GM19193 (cell line): ENCODE data around the gene CPXM1.

Experiments used
- POLR2A ChIP-seq: IDR thresholded peaks from 4 replicates; pipeline ENCODE4 v1.6.1; 2011; ENCODE audit not compliant: insufficient read depth, insufficient read length; ENCODE audit errors: extremely low read depth

CPXM1 gene

DNA sequence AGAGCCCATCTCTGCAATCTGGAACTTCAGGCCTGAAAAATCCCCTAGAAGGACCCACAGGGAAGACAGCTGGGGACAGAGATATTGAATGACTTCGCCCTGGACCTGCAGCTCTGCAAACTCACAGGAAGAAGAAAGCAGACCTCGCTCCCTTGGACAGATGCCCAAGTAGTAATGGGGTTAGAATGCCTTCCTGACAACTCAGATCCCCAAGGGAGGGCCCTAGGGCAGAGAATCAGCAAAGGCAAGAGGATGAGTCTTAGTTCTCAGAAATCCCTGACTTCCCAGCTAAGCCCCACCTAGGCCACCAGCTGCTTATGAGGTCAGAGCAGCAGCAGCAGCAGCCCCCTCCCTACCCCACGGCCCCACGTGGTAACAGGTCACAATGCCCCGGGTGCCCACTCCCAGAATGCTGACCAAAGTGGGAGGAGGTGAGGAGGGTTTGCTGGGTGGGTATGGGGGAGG is 14.2 kb upstream of the CPXM1 start, which contains the start of gene C20orf141:
Gene C20orf141 (plus strand): TSS at position 401 of the 465 bp plus-strand sequence. CDS start 198 bp downstream, outside the sequence.
- no peak for TF ChIP-seq POLR2A

DNA sequence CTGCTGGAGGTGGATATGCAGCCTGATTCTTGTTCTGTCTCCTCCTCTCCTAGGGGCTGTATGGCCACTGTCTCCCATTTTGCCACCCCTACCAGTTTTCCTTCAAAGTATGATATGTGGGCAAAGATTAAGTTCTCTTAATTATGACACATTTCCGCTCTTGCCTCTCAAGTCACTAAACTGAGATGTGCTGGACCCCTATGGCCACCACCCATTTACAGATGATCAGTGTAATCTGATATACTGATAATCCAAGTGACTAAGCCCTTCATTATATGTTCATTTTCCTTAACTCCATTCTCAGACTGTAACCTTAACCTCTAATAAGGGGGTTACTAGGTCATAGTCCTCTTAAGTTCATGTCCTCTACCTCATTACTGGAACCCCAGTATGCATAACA is 13.6 kb upstream of the CPXM1 start:
- no peak for TF ChIP-seq POLR2A

DNA sequence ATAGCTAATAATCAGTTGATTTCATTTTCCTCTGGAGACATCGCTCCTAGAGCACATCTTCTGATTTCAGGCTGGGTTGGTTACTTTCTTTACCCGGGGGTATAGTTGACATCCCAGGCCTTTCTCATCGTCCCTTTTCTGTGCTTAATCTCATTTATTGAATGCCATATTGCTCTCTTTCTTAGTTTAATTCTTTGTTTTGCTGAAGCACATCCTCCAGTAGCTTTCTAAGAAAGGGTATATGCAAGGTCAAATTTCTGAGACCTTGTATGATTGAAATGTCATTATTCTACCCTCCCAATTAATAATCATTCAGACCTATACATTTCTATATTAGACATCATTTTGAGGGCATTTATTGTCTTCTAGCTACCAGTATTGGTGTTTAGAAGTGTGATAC is 11.8 kb upstream of the CPXM1 start:
- TF ChIP-seq POLR2A: no peak

DNA sequence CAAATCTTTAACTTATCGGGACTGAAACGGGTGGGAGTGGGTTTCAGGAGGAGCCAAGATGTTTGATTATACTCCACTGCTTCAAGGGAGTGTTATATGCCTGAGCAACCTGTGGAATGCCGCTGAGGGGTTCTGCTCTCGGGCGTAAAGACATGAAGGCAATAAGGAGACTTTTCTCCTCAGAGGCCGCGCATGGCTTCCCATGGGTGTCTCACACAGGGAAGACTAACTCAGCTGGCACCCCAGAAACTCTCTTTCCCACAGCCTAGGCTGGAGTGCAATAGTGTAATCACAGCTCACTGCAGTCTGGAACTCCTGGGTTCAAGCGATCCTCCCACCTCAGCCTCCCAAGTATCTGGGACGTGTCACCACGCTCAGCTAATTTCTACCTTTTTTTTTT is 9.3 kb upstream of the CPXM1 start:
- TF ChIP-seq POLR2A: no peak

DNA sequence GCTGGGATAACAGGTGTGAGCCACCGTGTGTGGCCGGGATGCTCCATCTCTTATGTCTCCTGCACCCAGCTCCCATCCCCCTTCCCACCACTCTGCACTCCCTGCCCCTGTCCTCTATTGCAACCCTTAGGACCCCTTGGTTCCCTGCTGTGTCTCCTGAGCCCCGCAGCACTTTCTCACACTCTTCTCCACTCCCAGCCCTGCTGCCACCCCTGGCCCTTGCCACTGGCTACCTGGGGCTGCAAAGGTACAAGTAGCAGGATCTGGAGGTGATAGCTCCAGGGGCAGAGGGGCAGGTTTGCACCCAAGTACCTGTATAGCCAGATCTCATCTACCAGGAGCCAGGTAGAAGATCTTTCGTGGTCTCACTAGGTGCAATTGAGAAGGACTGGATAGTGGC is 6.6 kb upstream of the CPXM1 start:
- no peak for TF ChIP-seq POLR2A

DNA sequence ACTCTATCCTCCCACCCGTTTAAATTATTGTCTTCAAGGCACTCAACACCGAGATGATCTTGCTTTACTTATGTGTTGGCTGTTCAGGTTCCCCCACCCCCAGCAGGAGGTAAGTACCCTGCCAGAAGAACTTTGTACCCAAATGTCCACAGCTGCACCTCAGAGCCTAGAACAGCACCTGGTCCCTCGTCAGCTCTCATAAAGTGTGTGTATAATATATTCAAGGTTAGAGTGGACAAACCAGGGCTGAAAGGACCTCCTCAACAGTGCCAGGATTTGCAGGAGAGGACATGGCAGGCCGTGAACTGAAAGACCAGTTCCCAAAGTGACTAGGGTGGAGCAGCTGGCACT is 5.9 kb upstream of the CPXM1 start:
- no peak for TF ChIP-seq POLR2A

DNA sequence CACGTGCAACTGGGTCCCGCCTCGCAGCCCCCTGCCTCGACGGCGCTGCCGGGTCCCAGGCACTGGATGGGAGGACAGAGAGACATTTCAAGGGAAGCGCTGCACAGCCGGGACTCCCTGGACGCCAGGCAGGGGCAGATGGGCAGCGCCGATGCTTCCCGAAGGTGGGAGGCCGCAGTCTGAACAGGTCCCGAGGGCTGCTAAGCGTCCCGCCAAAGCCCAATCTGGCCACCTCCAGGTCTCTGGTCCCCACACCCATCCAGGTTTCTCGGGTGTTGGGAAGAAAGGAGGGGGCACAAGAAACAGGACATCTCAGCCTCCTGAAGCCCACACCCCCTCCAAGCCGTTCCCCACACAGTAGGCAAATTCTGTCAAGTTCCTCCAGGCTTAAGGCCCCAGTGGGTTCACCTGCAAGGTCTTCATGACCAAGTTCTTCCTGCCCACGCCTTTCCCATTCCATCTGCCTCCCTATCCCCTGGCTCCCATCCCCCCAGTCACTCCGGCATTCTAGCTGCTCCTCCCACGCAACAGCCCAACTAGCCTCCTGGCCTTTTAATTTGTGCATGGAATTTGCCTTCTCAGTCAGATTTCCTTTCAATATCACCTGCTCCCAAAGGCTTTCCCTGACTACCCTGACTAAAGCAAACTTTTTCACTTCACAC is 5.4 kb upstream of the CPXM1 start:
- no peak for TF ChIP-seq POLR2A

DNA sequence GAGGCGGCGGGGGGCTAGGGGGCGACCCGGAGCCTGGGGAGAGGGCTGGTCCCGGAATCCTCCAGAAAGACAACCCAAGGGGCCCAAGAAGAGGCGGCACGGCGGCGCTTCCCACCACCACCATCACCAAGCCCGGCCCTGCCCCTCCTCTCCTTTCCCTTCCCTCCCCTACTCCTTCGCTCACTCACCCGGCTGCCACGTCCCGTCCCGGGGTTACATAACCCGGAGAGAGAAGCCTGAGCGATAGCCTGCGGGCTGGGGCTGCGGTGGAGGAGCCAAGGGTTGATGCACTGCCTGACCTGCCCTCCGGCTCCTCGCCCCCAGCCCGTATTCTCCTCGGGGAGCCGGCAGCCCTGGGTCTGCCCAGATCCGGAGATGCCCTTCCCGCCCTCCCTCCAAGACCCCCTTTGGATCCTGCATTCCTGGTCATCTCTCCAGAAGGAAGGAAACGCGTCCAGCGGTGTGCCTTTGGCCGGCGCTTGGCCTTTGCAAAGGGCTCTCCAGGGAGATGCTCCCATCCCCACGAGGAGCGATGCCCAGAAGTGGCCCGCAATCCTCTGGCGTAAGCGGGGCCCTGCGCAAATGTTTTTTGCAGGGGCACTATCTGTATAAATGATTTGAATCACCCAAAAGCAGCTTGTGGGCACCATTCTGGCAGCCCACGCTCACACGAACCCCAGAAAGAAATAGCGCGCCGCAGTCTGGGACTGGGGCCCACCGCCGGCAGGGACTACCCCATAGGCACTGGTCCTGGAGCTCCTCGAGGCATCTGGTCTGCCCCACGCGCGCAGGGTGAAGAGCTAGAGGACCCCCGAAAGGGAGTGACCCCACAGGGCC is 4.6 kb upstream of the CPXM1 start:
- TF ChIP-seq POLR2A: no peak

DNA sequence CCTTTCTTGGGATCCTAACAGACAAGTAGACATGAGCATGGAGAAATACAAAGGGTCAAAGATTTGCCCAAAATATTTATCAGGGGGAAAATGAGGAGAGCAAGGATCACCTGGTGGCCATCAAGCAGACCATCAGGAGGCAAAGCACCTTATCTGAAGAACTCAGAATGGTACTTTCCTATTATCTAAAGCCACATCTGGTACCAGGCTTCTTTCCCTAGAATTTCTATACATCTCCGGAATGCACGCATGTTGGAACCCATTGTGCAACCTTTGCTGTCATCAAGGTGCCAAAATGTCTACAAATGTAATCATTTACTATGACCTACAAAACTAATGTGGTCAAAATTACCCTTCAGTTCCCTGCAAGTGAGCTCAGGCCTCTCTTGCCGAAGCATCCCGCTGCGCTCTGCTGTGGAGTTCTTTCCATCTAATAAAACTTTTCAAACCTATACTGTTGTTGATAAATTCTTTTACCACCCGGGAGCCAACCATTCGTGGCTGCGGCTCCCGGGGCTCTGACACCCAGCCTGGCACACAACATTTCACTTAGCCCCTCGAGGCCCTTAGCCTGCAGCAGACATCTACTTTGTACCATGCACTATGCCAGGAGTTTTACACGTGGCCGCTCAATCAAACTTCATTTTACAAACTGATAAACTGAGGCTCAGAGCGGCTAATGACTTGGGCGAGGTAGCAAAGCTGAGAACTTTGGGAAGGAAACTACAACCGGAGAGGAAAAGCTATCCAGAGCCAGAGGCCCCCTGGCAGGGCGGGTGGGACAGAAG is 3.8 kb upstream of the CPXM1 start:
- TF ChIP-seq POLR2A: no peak

DNA sequence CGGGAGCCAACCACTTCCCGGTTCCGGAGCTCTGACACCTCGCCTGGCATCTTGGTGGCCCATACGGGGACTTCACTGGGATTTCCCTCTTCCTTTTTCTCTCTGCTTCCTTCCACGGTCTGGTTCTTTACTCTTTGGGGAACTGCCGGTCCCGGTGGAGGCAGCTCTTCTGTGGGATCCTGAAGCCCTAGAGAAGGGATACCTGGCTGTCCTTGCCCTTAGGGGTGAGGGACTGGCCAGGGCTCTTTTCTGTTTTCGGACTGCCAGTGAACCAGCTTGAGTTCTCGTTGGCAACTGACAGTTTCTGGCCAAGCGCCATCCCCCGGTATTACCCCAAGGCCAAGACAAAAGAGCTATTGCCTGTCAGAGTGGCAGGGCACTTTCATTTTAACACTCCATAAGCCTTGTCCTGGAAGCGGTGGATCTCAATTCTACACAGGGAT is 880 bp upstream of the CPXM1 start:
- peak; percentile 5 for TF ChIP-seq POLR2A

DNA sequence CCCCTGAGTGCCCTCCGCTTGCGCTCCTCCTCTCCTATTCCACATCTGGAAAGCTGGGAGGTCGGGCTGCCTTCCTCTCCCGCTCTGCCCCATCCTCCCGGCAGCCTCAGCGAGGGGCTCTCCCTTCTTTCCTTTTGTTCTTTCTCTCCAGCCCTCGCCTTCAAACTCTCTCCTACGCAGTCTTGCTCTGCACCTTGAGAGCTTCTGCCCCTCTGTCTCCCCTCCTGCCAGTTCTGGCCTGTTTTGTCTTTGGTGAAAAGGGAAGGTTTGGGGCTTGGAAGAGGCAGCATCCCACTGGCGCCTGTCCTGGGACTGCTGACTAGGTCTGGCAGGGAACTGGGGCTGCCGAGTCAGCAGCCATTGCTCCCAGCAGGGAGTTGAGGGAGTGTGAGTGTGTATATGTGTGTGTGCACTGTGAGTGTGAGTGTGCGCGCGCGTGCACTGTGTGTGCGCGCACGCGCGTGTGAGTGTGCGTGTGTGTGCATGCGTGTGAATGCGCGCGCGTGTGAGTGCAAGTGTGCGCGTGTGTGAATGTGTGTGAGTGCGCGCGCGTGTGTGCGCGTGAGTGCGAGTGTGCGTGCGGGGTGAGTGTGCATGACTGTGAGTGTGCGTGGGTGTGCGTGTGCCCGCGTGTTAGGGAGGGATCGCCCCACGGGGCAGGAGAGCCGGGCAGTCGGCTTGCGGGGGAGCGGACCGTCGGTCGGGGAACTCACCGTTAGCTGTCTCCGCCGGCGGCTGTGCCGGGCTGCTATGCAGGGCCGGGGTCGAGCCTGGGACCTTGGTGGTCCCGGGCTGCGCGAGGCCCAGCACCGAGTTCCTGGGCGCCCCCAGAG is 523 bp downstream of the CPXM1 start:
- TF ChIP-seq POLR2A: no peak

DNA sequence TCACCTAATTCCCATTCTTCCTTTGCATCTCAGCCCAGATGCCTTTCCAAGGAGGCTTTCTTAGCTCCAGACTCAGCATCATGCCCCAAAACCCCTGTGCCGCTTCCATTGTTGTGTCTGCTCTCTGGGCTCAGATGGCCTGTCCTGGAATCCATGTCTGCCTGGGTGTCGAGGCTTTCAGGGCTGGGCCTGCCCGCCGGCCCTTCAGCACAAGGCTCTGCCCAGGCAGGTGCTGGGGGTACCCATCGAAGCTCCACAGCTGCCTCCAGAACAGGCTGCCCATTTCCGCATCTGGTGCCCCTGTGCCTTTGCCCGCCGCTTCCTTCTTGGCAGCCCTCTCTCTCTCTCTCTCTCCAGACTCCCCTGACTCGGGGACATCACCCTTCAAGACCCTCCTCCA is 1.2 kb downstream of the CPXM1 start:
- TF ChIP-seq POLR2A: no peak

DNA sequence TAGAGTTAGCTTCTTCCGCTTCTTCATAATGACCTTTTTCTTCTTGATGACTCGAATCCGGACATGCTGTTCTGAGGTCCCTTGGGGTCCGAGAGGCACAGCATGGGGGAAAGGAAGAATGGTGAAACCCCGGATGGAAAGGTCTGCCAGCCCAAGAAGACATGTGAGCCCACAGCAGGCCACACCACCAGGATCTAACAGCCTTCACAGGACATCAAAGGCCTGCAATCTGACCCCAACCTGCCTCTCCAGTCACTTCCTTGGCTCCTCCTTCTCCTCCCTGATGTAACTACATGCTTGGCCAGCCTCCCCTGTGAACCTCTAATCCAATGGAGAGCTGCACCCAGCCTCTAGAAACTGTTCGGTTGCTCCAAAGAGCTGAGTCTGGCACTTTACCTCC is 1.6 kb downstream of the CPXM1 start:
- no peak for TF ChIP-seq POLR2A

DNA sequence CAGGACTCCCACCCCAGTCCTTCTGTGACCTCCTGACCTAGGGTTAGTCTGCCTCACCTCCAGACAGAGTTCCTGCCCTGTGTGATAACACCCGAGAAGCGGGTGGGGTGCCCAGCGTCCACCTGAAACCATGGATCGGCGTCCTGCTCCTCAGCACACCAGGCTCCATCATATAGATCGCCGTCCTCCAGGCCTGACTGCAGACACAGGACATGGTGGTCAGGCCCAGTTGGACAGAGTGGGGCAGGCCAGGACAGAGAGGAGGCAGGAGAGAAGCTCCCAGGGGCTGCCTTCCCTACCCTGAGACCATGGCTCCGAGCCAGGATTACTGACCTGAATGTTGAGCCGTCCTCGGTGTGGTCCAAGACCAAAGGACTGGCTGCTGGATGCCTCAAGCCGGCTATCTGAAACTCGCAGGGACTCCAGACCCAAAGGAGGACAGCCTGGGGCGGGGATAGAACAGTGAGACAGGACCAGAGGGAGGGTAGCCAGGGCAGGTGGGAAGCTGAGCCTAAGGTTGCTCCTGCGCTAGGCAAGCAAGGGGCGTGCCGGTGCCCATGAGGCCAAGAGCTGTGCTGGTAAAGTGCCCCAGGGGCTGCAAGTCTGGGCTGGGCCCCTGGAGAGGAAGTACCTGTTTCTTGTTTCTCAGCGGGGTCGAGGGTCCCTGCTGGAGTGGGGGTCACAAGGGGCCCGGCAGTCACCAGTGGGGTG is 2.2 kb downstream of the CPXM1 start:
- TF ChIP-seq POLR2A: no peak
